Endothelial cell of umbilical vein (primary cell): Measurements from ENCODE around the gene FXYD7. TPM values are rescaled to one million over a fixed set of nuclear protein-coding genes. Genes with fewer than 3 reads are reported as not detected.

ENCODE experiments used
- BruUV-seq: library from RNA; stranded (reverse); fragments of 400-500 nt; replicated peaks from 2 replicates; lab custom pipeline; 2021; lab: Mats Ljungman, UMichigan
- CTCF ChIA-PET: fragments of 300-600, 350-600 bp; sonication (Branson Sonifier 250); formaldehyde crosslinking; loops from one replicate; lab custom pipeline; 2021; ENCODE audit warnings: antibody characterized with exemption, inconsistent platforms; lab: Charles Lee
- POLR2A ChIA-PET: fragments of 300-600, 350-600 bp; sonication (Branson Sonifier 250); formaldehyde crosslinking; loops from one replicate; lab custom pipeline; 2021; ENCODE audit warnings: antibody characterized with exemption, inconsistent platforms; lab: Charles Lee
- DNase-seq: peaks from one replicate; pipeline ENCODE4 v3.0.0-alpha.2; 2011; ENCODE audit warnings: low read depth, low spot score
- FAIRE-seq: peaks from 2 replicates; lab custom pipeline; 2011; peaks lifted over from hg19 to GRCh38; lab: Jason Lieb, UNC
- H2AFZ ChIP-seq: 2 replicates; pipeline ENCODE4 v1.6.0; 2012; ENCODE audit warnings: low read depth, low read length, control low read depth, inconsistent platforms
- H3K27ac ChIP-seq: 2 replicates; pipeline ENCODE4 v1.5.1; 2011; ENCODE audit warnings: low read depth, mild to moderate bottlenecking, control low read depth, low read length, moderate library complexity; ENCODE audit not compliant: insufficient read depth
- H3K27me3 ChIP-seq, 2 experiments: 2 replicates each; pipeline versions ENCODE4 v1.6.0 to v1.6.1; 2011; ENCODE audit warnings: low read length in 2 of 2, mixed read lengths in 1 of 2; ENCODE audit not compliant: control insufficient read depth in 2 of 2, insufficient read depth in 2 of 2
- H3K36me3 ChIP-seq, 2 experiments: 2 replicates in 1 of 2; 3 replicates in 1 of 2; pipeline ENCODE4 v1.5.1; 2011; ENCODE audit warnings: low read length in 2 of 2, mild to moderate bottlenecking in 1 of 2, moderate library complexity in 1 of 2; ENCODE audit not compliant: control insufficient read depth in 2 of 2, insufficient read depth in 2 of 2; ENCODE audit errors: extremely low read depth in 1 of 2
- H3K4me1 ChIP-seq: 3 replicates; pipeline ENCODE4 v1.5.1; 2011; ENCODE audit warnings: mild to moderate bottlenecking, low read length; ENCODE audit not compliant: control insufficient read depth, insufficient read depth; ENCODE audit errors: extremely low read depth
- H3K4me2 ChIP-seq: 2 replicates; pipeline ENCODE4 v1.6.1; 2011; ENCODE audit warnings: low read length, control low read depth, mixed read lengths; ENCODE audit not compliant: insufficient read depth
- H3K4me3 ChIP-seq, 3 experiments: fragments of 200-600 bp in 1 of 3; sonication (generic), shearing (Covaris generic) in 1 of 3; replicated peaks in 1 of 3; 2 replicates each; pipeline ENCODE4 v1.5.1; 2011 to 2016; ENCODE audit warnings: control low read depth in 3 of 3, low read length in 3 of 3, mild to moderate bottlenecking in 2 of 3, inconsistent platforms in 1 of 3, low read depth in 1 of 3, moderate library complexity in 1 of 3; ENCODE audit not compliant: insufficient read depth in 1 of 3
- H3K79me2 ChIP-seq: 2 replicates; pipeline ENCODE4 v1.6.0; 2012; ENCODE audit warnings: low read length, inconsistent platforms; ENCODE audit not compliant: control insufficient read depth, insufficient read depth
- H3K9ac ChIP-seq: replicated peaks from 2 replicates; pipeline ENCODE3; 2011; ENCODE audit warnings: low read length, control low read depth; ENCODE audit not compliant: insufficient read depth; ENCODE audit errors: extremely low read depth
- H3K9me1 ChIP-seq: replicated peaks from 3 replicates; pipeline ENCODE4 v1.6.0; 2011; ENCODE audit warnings: mild to moderate bottlenecking, low read length; ENCODE audit not compliant: control insufficient read depth, insufficient read depth; ENCODE audit errors: extremely low read depth
- H3K9me3 ChIP-seq: replicated peaks from 2 replicates; pipeline ENCODE4 v1.5.1; 2012; ENCODE audit warnings: low read length, inconsistent platforms; ENCODE audit not compliant: control insufficient read depth, insufficient read depth
- H4K20me1 ChIP-seq: replicated peaks from 2 replicates; pipeline ENCODE3; 2011; ENCODE audit warnings: mild to moderate bottlenecking, low read length; ENCODE audit not compliant: control insufficient read depth, insufficient read depth; ENCODE audit errors: extremely low read depth
- CTCF ChIP-seq, 2 donors: IDR thresholded peaks; 1 replicate in 1 of 2; 2 replicates in 1 of 2; pipeline ENCODE4 v1.5.1; 2011; ENCODE audit warnings: low read length in 2 of 2, mild to moderate bottlenecking in 2 of 2, moderate library complexity in 2 of 2, control low read depth in 1 of 2, inconsistent platforms in 1 of 2, low read depth in 1 of 2; ENCODE audit not compliant: insufficient read depth in 1 of 2; ENCODE audit errors: extremely low read depth in 1 of 2
- EZH2 ChIP-seq: IDR thresholded peaks from 2 replicates; pipeline ENCODE4 v1.6.1; 2012; ENCODE audit warnings: borderline replicate concordance, low read depth, mild to moderate bottlenecking, moderate library complexity, low read length, inconsistent platforms; ENCODE audit not compliant: severe bottlenecking
- FOS ChIP-seq: IDR thresholded peaks from 2 replicates; pipeline ENCODE4 v1.6.1; 2011; ENCODE audit warnings: mild to moderate bottlenecking, low read length, moderate library complexity, borderline replicate concordance; ENCODE audit not compliant: insufficient read depth
- GATA2 ChIP-seq: IDR thresholded peaks from 2 replicates; pipeline ENCODE4 v1.7.0; 2011; ENCODE audit warnings: low read depth, mild to moderate bottlenecking, moderate library complexity, mixed read lengths, low read length; ENCODE audit not compliant: insufficient read length, insufficient read depth
- JUN ChIP-seq: IDR thresholded peaks from 2 replicates; pipeline ENCODE4 v1.6.1; 2011; ENCODE audit warnings: borderline replicate concordance, low read depth; ENCODE audit not compliant: insufficient read length, insufficient read depth
- MYC ChIP-seq: IDR thresholded peaks from one replicate; pipeline ENCODE4 v1.6.1; 2011; ENCODE audit warnings: mild to moderate bottlenecking, low read depth, low read length
- POLR2A ChIP-seq: IDR thresholded peaks from 2 replicates; pipeline ENCODE4 v1.6.1; 2012; ENCODE audit warnings: low read depth, mild to moderate bottlenecking, control low read depth, low read length
- POLR2AphosphoS5 ChIP-seq: IDR thresholded peaks from 2 replicates; pipeline ENCODE4 v1.6.1; 2012; ENCODE audit warnings: low read depth, mild to moderate bottlenecking, control low read depth, low read length, moderate library complexity; ENCODE audit not compliant: insufficient read depth
- dilution Hi-C: fragments of 300-500 bp; cut with MboI; formaldehyde crosslinking; loops from one replicate; pipeline ENCODE4 v1.15.0; 2019; ENCODE audit warnings: low sequenced_read_pairs; ENCODE audit not compliant: extremely low pct_ligation_motif_present
- intact Hi-C: fragments of 100-400 bp; cut with micrococcal nuclease; formaldehyde crosslinking; loops from one replicate; pipeline ENCODE4 v1.10.0; 2022
- polyA plus RNA-seq, 4 experiments: library from polyadenylated mRNA; depleted of rRNA in 3 of 4; stranded (reverse) in 3 of 4; unstranded in 1 of 4; fragments of >200 nt; gene quantifications; 2 replicates each; pipeline versions ENCODE4 v1.2.1 to v1.2.3, GENCODE V29; 2011 to 2012; ENCODE audit warnings: missing spikeins in 1 of 4
- total RNA-seq: library from RNA; stranded (reverse); gene quantifications from 2 replicates; pipeline ENCODE4 v1.2.3, GENCODE V29; 2021
- TF ChIP-seq, protein P1 (sequence below): IDR thresholded peaks from 2 replicates; pipeline ENCODE4 v1.6.1; 2011; ENCODE audit not compliant: insufficient read depth, insufficient read length

FXYD7 gene
- total and polyA plus RNA-seq, 2 donors (not counting 3 experiments of a cell fraction or from before 2014, with no cell fraction given), result not detected

- Histone ChIP-seq H3K9ac (no peak overlapping the region), H3K9me3 (no peaks in the 10 kb centered on the region), H2AFZ (no peak overlapping the region), H3K4me3 (no peak overlapping the region), H3K79me2 (no peaks in the 10 kb centered on the region), H4K20me1 (no peaks in the 10 kb centered on the region), H3K27ac (no peak overlapping the region), H3K4me2 (no peak overlapping the region), H3K36me3 (no peaks in the 10 kb centered on the region), H3K9me1 (no peaks in the 10 kb centered on the region), H3K4me1 (peaks cover 3% of the 10 kb centered on the region), H3K27me3 (no peaks in the 10 kb centered on the region)
- intact Hi-C loops (no loop called here), dilution Hi-C loops (no loop called here)
- TF ChIP-seq MYC, result no peak
- TF ChIP-seq CTCF (IDR thresholded peaks at IDR 0.05; ENCODE audit: extremely low read depth in 1 of 2, insufficient read depth in 1 of 2, low read depth in 1 of 2, low read length in 2 of 2), result no peak
- TF ChIP-seq, protein P1, sequence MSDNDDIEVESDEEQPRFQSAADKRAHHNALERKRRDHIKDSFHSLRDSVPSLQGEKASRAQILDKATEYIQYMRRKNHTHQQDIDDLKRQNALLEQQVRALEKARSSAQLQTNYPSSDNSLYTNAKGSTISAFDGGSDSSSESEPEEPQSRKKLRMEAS, result no peak
- no peak for TF ChIP-seq POLR2A
- no peak for TF ChIP-seq EZH2
- TF ChIP-seq GATA2, result no peak
- TF ChIP-seq POLR2AphosphoS5, result no peak
- TF ChIP-seq JUN, result no peak
- TF ChIP-seq FOS, result no peak
- CTCF ChIA-PET, result interaction anchor here (1.1 to 1.8 kb wide), 2 partner anchors 10 to 14 kb away, joined by 3 to 5 read pairs; no protein-coding TSS in a partner anchor
- no TSS peak for BruUV-seq
- DNase-seq (no peak), FAIRE-seq (no peak)
- POLR2A ChIA-PET, result no interaction called here
Observed at GRCh38 chr19:35126624-35126959, 16.5 kb upstream of the FXYD7 start.
